ENCODE data around the gene CASP7.

- TF ChIP-seq FOXK2 (IDR thresholded peaks at IDR 0.05) (no peak), ZNF384 (IDR thresholded peaks at IDR 0.05) (no peak), NFRKB (IDR thresholded peaks at IDR 0.05) (no peak), HDGF (IDR thresholded peaks at IDR 0.05; ENCODE audit: borderline replicate concordance) (no peak), FOXA1 (IDR thresholded peaks at IDR 0.05) (no peak), SUZ12 (IDR thresholded peaks at IDR 0.05) (no peak), CTBP1 (IDR thresholded peaks at IDR 0.05; ENCODE audit: borderline replicate concordance) (no peak), SP1 (IDR thresholded peaks at IDR 0.05) (no peak)
Measured at GRCh38 chr10:113643183-113643582, 36.5 kb upstream of the CASP7 start.
